K562 (cell line): Measurements from ENCODE around the gene FAM120B. TPM values are rescaled to one million over a fixed set of nuclear protein-coding genes. Genes with fewer than 3 reads are reported as not detected.

Experiments used
- ATAC-seq: fragments of 200-7000 bp; cut with Tn5 transposase; 3 replicates; pipeline ENCODE4 v1.9.1; 2020; ENCODE audit warnings: moderate library complexity
- BruUV-seq: library from RNA; stranded (reverse); fragments of 400-500 nt; replicated peaks from 2 replicates; lab custom pipeline; 2021; lab: Mats Ljungman, UMichigan
- CTCF ChIA-PET: fragments of 300-600 bp; formaldehyde crosslinking; extraction: SDS; loops from one replicate; lab custom pipeline; 2021; ENCODE audit warnings: low intra/inter-chr PET ratio; lab: Yijun Ruan, JAX
- POLR2A ChIA-PET: fragments of 300-600, 350-650 bp; sonication (Branson Sonifier 250); formaldehyde crosslinking; extraction: SDS; loops from one replicate; lab custom pipeline; 2021; ENCODE audit warnings: antibody characterized with exemption, inconsistent platforms; lab: Yijun Ruan, JAX
- DNase-seq, 4 experiments: peaks; one replicate each; pipeline versions ENCODE4 v3.0.0 to v3.0.0-alpha.2; 2011 to 2018; ENCODE audit warnings: low spot score in 3 of 4, mixed read lengths in 3 of 4; ENCODE audit errors: extremely low read depth in 1 of 4
- FAIRE-seq: peaks from 2 replicates; lab custom pipeline; 2011; peaks lifted over from hg19 to GRCh38; lab: Jason Lieb, UNC
- H2AFZ ChIP-seq: 2 replicates; pipeline ENCODE4 v1.6.0; 2011; ENCODE audit warnings: low read depth, low read length, control low read depth, inconsistent platforms
- H3K27ac ChIP-seq: fragments of 200-600 bp; 3 replicates; pipeline ENCODE4 v1.8.0; 2011; ENCODE audit warnings: low read depth, mild to moderate bottlenecking, control low read depth, inconsistent platforms, low read length, moderate library complexity, mixed read lengths; ENCODE audit errors: extremely low read depth
- H3K27me3 ChIP-seq, 2 experiments: fragments of 300-600 bp in 1 of 2; 2 replicates in 1 of 2; 3 replicates in 1 of 2; pipeline versions ENCODE4 v1.6.0 to v1.8.0; 2011; ENCODE audit warnings: inconsistent platforms in 2 of 2, low read length in 2 of 2, mild to moderate bottlenecking in 1 of 2, mixed read lengths in 1 of 2, moderate library complexity in 1 of 2; ENCODE audit not compliant: control insufficient read depth in 2 of 2, insufficient read depth in 2 of 2
- H3K36me3 ChIP-seq: fragments of 300-600 bp; 3 replicates; pipeline ENCODE4 v1.8.0; 2011; ENCODE audit warnings: mild to moderate bottlenecking, low read length, inconsistent platforms; ENCODE audit not compliant: control insufficient read depth, insufficient read depth
- H3K4me1 ChIP-seq, 2 experiments: fragments of 200-600 bp in 1 of 2; replicated peaks in 1 of 2; 2 replicates in 1 of 2; 3 replicates in 1 of 2; pipeline versions ENCODE4 v1.5.1 to v1.8.0; 2011; ENCODE audit warnings: inconsistent platforms in 2 of 2, low read length in 2 of 2, mild to moderate bottlenecking in 1 of 2, mixed read lengths in 1 of 2, moderate library complexity in 1 of 2; ENCODE audit not compliant: control insufficient read depth in 2 of 2, insufficient read depth in 2 of 2
- H3K4me2 ChIP-seq: 2 replicates; pipeline ENCODE4 v1.6.1; 2011; ENCODE audit warnings: low read length, control low read depth, inconsistent platforms, mixed read lengths; ENCODE audit not compliant: insufficient read depth
- H3K4me3 ChIP-seq: fragments of 200-600 bp; sonication (generic), shearing (Covaris generic); 2 replicates; pipeline ENCODE4 v1.5.1; 2016; ENCODE audit warnings: control low read depth, inconsistent platforms
- H3K79me2 ChIP-seq: fragments of 200-600 bp; 3 replicates; pipeline ENCODE4 v1.8.0; 2011; ENCODE audit warnings: low read length, inconsistent platforms; ENCODE audit not compliant: control insufficient read depth, insufficient read depth
- H3K9ac ChIP-seq, 2 experiments: 2 replicates each; pipeline versions ENCODE4 v1.6.0 to v1.6.1; 2011; ENCODE audit warnings: low read depth in 2 of 2, low read length in 2 of 2, control low read depth in 1 of 2, inconsistent platforms in 1 of 2, mild to moderate bottlenecking in 1 of 2, mixed read lengths in 1 of 2; ENCODE audit not compliant: insufficient read depth in 1 of 2
- H3K9me1 ChIP-seq: one replicate; pipeline ENCODE4 v1.6.0; 2011; ENCODE audit warnings: inconsistent platforms, mild to moderate bottlenecking, low read length, moderate library complexity; ENCODE audit not compliant: control insufficient read depth, insufficient read depth
- H3K9me3 ChIP-seq: replicated peaks from 2 replicates; pipeline ENCODE4 v1.5.1; 2011; ENCODE audit warnings: low read depth, low read length, inconsistent platforms; ENCODE audit not compliant: control insufficient read depth, insufficient read depth
- H4K20me1 ChIP-seq: replicated peaks from 2 replicates; pipeline ENCODE4 v1.6.1; 2011; ENCODE audit warnings: low read length, inconsistent platforms, mixed read lengths; ENCODE audit not compliant: control insufficient read depth, insufficient read depth
- ARID1B ChIP-seq: fragments of 450-650 bp; IDR thresholded peaks from 2 replicates; pipeline ENCODE4 v1.6.1; 2016; ENCODE audit warnings: antibody characterized with exemption, mild to moderate bottlenecking, inconsistent platforms
- MTF1 ChIP-seq: fragments of 250-450 bp; sonication (Bioruptor Pico); IDR thresholded peaks from 2 replicates; pipeline ENCODE4 v1.9.0; 2021; ENCODE audit warnings: moderate library complexity, mild to moderate bottlenecking, inconsistent platforms, borderline replicate concordance
- MYBL2 ChIP-seq, 2 experiments: fragments of 450-650 bp in 1 of 2; sonication (generic) in 1 of 2; formaldehyde crosslinking in 1 of 2; IDR thresholded peaks; 2 replicates each; pipeline versions ENCODE4 v1.6.1 to v1.8.1; 2017 to 2022; ENCODE audit warnings: borderline replicate concordance in 1 of 2, inconsistent platforms in 1 of 2, low read depth in 1 of 2, mild to moderate bottlenecking in 1 of 2, missing genetic modification reagents in 1 of 2, moderate library complexity in 1 of 2
- NONO ChIP-seq, 2 experiments: fragments of 200-400 bp in 1 of 2; fragments of 450-650 bp in 1 of 2; formaldehyde crosslinking in 1 of 2; IDR thresholded peaks; 2 replicates each; pipeline ENCODE4 v1.6.1; 2017; ENCODE audit warnings: low read depth in 2 of 2, mild to moderate bottlenecking in 2 of 2, moderate library complexity in 2 of 2, low read length in 1 of 2
- POLR2A ChIP-seq: fragments of 450-650 bp; conservative IDR thresholded peaks from 2 replicates; pipeline ENCODE4 v1.6.1; 2016
- POLR2AphosphoS5 ChIP-seq: IDR thresholded peaks from 2 replicates; pipeline ENCODE4 v1.6.1; 2011; ENCODE audit warnings: mild to moderate bottlenecking, low read depth, low read length, moderate library complexity; ENCODE audit not compliant: control insufficient read depth, insufficient read depth
- SMC3 ChIP-seq: conservative IDR thresholded peaks from 2 replicates; pipeline ENCODE4 v1.6.1; 2011; ENCODE audit warnings: low read depth, low read length, improper control_type of control experiment; ENCODE audit not compliant: insufficient read depth
- SOX6 ChIP-seq: fragments of 450-650 bp; IDR thresholded peaks from 2 replicates; pipeline ENCODE4 v1.6.1; 2014; ENCODE audit warnings: mild to moderate bottlenecking
- ZNF586 ChIP-seq: fragments of 450-650 bp; formaldehyde crosslinking; conservative IDR thresholded peaks from 2 replicates; pipeline ENCODE4 v1.4.0; 2020; ENCODE audit warnings: mild to moderate bottlenecking, moderate library complexity
- WGBS: fragments of 100-300 bp; shearing (Covaris generic); methylation state at CpG from one replicate; pipeline ENCODE4 v1.1.6; 2016; ENCODE audit warnings: low coverage, mixed read lengths; ENCODE audit not compliant: insufficient coverage; ENCODE audit errors: missing lambda C conversion rate; 5-methylcytosine and 5-hydroxymethylcytosine counted together
- in situ Hi-C: fragments of 300-500 bp; cut with MboI; formaldehyde crosslinking; loops from 4 replicates; pipeline ENCODE4 v1.15.0; 2018; ENCODE audit warnings: inconsistent platforms, mixed read lengths
- intact Hi-C: fragments of 100-400 bp; cut with micrococcal nuclease; formaldehyde crosslinking; loops from 2 replicates; pipeline ENCODE4 v1.14.2; 2022
- polyA plus RNA-seq, 8 experiments: library from polyadenylated mRNA; depleted of rRNA in 4 of 8; stranded (reverse) in 5 of 8; unstranded in 3 of 8; fragments of >200 nt; fragmentation: Nextera tagmentation in 2 of 8; fragmentation: Illumina TruSeq in 1 of 8; extraction: Ambion mirVana in 2 of 8; extraction: Trizol in 1 of 8; gene quantifications; 2 replicates each; pipeline versions ENCODE4 v1.2.1 to v1.2.3, GENCODE V29; 2011 to 2014; ENCODE audit warnings: inconsistent platforms in 1 of 8, missing spikeins in 1 of 8
- total RNA-seq, 7 experiments: library from RNA; depleted of rRNA in 6 of 7; stranded (reverse); fragments of >200 nt in 6 of 7; fragmentation: Illumina TruSeq in 2 of 7; extraction: Trizol in 2 of 7; gene quantifications; 2 replicates each; pipeline versions ENCODE4 v1.2.1 to v1.2.3, GENCODE V29; 2011 to 2021; ENCODE audit warnings: low replicate concordance in 1 of 7
- TF ChIP-seq, protein P1 (sequence below), 2 experiments: fragments of 450-650 bp in 1 of 2; IDR thresholded peaks; 2 replicates each; pipeline ENCODE4 v1.6.1; 2011 to 2017; ENCODE audit warnings: low read depth in 2 of 2, antibody characterized with exemption in 1 of 2, borderline replicate concordance in 1 of 2, low read length in 1 of 2, mild to moderate bottlenecking in 1 of 2, mixed read lengths in 1 of 2; ENCODE audit not compliant: control insufficient read depth in 1 of 2
- TF ChIP-seq, protein P2 (sequence below), 2 experiments: IDR thresholded peaks in 1 of 2; conservative IDR thresholded peaks in 1 of 2; 2 replicates each; pipeline ENCODE4 v1.6.1; 2016; ENCODE audit warnings: low read depth in 2 of 2, mild to moderate bottlenecking in 1 of 2, missing compliant biosample characterization in 1 of 2, missing genetic modification characterization in 1 of 2, moderate library complexity in 1 of 2
- TF ChIP-seq, protein P3 (sequence below): fragments of 450-650 bp; IDR thresholded peaks from 2 replicates; pipeline ENCODE4 v1.6.1; 2017; ENCODE audit warnings: mild to moderate bottlenecking, moderate library complexity
- TF ChIP-seq, protein P4 (sequence below): fragments of 450-650 bp; IDR thresholded peaks from 2 replicates; pipeline ENCODE4 v1.6.1; 2016; ENCODE audit warnings: low read depth, mild to moderate bottlenecking, moderate library complexity

FAM120B gene
- total and polyA plus RNA-seq, 9 of the 15 experiments (the other 6 are each of a cell fraction or from before 2014, with no cell fraction given): 3.5 to 22.6 (median 14.7) TPM

DNA sequence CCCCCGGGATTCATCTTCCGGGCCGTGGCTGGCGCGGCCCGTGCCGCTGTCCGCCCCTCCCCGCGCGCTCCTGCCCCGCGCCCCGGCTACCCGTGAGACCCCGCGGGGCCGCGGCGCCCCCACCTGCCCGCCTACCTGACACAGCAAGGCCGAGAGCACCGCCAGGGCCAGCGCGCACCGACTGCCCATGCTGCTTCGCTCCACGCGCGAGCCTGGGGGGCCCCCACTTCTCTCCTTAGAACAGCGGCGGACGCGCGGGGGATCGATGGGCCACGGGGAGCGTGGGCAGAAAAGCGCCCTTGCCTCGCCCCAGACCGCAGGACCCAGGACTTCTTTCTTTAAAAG is 16.6 kb upstream of the FAM120B start:
- Histone ChIP-seq H3K9me1 (no peaks in the 10 kb centered on the region), H3K27ac (no peak overlapping the region), H3K9me3 (no peaks in the 10 kb centered on the region), H3K79me2 (no peaks in the 10 kb centered on the region), H3K4me3 (no peak overlapping the region), H3K4me2 (no peak overlapping the region), H3K9ac (no peak overlapping the region), H3K36me3 (no peaks in the 10 kb centered on the region), H3K27me3 (peaks cover 64 to 93% of the 10 kb centered on the region in 2 experiments), H4K20me1 (peaks cover 21% of the 10 kb centered on the region), H2AFZ (no peak overlapping the region), H3K4me1 (peaks cover 0 to 39% of the 10 kb centered on the region in 2 experiments; a peak in 4 of 5 replicates)
- no peak for DNase-seq
- ChIA-PET POLR2A (no interaction called here), CTCF (no interaction called here)
- no peak for ATAC-seq
- 50% methylated on average over 24 of the region's 41 CpGs for WGBS
- in situ Hi-C loops: no loop called here
- intact Hi-C loops: loop anchor here (5.0 to 10.0 kb wide), 2 partner anchors 137 to 225 kb away; no protein-coding TSS in a partner anchor
- BruUV-seq: no TSS peak
- FAIRE-seq: no peak
- TF ChIP-seq, protein P1, sequence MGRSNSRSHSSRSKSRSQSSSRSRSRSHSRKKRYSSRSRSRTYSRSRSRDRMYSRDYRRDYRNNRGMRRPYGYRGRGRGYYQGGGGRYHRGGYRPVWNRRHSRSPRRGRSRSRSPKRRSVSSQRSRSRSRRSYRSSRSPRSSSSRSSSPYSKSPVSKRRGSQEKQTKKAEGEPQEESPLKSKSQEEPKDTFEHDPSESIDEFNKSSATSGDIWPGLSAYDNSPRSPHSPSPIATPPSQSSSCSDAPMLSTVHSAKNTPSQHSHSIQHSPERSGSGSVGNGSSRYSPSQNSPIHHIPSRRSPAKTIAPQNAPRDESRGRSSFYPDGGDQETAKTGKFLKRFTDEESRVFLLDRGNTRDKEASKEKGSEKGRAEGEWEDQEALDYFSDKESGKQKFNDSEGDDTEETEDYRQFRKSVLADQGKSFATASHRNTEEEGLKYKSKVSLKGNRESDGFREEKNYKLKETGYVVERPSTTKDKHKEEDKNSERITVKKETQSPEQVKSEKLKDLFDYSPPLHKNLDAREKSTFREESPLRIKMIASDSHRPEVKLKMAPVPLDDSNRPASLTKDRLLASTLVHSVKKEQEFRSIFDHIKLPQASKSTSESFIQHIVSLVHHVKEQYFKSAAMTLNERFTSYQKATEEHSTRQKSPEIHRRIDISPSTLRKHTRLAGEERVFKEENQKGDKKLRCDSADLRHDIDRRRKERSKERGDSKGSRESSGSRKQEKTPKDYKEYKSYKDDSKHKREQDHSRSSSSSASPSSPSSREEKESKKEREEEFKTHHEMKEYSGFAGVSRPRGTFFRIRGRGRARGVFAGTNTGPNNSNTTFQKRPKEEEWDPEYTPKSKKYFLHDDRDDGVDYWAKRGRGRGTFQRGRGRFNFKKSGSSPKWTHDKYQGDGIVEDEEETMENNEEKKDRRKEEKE (IDR thresholded peaks at IDR 0.05; ENCODE audit: borderline replicate concordance in 1 of 2, control insufficient read depth in 1 of 2, low read depth in 2 of 2, low read length in 1 of 2): no peak
- TF ChIP-seq MYBL2 (IDR thresholded peaks at IDR 0.05; ENCODE audit: low read depth): no peak
- TF ChIP-seq MYBL2 (CRISPR knock-in tag; IDR thresholded peaks at IDR 0.05; ENCODE audit: borderline replicate concordance): no peak
- no peak for TF ChIP-seq MTF1 (CRISPR knock-in tag)
- no peak for TF ChIP-seq POLR2A
- no peak for TF ChIP-seq POLR2AphosphoS5
- TF ChIP-seq, protein P2, sequence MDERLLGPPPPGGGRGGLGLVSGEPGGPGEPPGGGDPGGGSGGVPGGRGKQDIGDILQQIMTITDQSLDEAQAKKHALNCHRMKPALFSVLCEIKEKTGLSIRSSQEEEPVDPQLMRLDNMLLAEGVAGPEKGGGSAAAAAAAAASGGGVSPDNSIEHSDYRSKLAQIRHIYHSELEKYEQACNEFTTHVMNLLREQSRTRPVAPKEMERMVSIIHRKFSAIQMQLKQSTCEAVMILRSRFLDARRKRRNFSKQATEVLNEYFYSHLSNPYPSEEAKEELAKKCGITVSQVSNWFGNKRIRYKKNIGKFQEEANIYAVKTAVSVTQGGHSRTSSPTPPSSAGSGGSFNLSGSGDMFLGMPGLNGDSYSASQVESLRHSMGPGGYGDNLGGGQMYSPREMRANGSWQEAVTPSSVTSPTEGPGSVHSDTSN (CRISPR knock-in tag; IDR thresholded peaks at IDR 0.05; ENCODE audit: low read depth): no peak
- TF ChIP-seq, protein P2 (tag; conservative IDR thresholded peaks at IDR 0.05; ENCODE audit: low read depth): no peak
- TF ChIP-seq ZNF586 (CRISPR knock-in tag): no peak
- TF ChIP-seq, protein P3, sequence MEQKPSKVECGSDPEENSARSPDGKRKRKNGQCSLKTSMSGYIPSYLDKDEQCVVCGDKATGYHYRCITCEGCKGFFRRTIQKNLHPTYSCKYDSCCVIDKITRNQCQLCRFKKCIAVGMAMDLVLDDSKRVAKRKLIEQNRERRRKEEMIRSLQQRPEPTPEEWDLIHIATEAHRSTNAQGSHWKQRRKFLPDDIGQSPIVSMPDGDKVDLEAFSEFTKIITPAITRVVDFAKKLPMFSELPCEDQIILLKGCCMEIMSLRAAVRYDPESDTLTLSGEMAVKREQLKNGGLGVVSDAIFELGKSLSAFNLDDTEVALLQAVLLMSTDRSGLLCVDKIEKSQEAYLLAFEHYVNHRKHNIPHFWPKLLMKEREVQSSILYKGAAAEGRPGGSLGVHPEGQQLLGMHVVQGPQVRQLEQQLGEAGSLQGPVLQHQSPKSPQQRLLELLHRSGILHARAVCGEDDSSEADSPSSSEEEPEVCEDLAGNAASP: no peak
- no peak for TF ChIP-seq ARID1B
- TF ChIP-seq SMC3: no peak
- no peak for TF ChIP-seq NONO (IDR thresholded peaks at IDR 0.05; ENCODE audit: low read depth in 2 of 2, low read length in 1 of 2)
- no peak for TF ChIP-seq SOX6
- TF ChIP-seq, protein P4, sequence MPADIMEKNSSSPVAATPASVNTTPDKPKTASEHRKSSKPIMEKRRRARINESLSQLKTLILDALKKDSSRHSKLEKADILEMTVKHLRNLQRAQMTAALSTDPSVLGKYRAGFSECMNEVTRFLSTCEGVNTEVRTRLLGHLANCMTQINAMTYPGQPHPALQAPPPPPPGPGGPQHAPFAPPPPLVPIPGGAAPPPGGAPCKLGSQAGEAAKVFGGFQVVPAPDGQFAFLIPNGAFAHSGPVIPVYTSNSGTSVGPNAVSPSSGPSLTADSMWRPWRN: no peak
